Upper lobe of left lung (tissue), 6 donors: Measurements from ENCODE around the gene FNTB. TPM values are rescaled to one million over a fixed set of nuclear protein-coding genes. Genes with fewer than 3 reads are reported as not detected.

Experiments
- ATAC-seq, 2 donors: fragments of 200-7000 bp; cut with Tn5 transposase; one replicate each; pipeline ENCODE4 v1.9.1; 2022; ENCODE audit warnings: mild to moderate bottlenecking in 2 of 2, moderate library complexity in 2 of 2; ENCODE audit not compliant: low FRiP score in 2 of 2
- DNase-seq, 2 donors: peaks; one replicate each; pipeline ENCODE4 v3.0.0-alpha.2; 2019 to 2020
- H3K27ac ChIP-seq, 4 donors: fragments of 200-600 bp; sonication (generic); one replicate each; pipeline ENCODE4 v1.5.1; 2016 to 2019
- H3K27me3 ChIP-seq, 4 donors: fragments of 200-600 bp; sonication (generic); one replicate each; pipeline ENCODE4 v1.5.1; 2017 to 2019
- H3K36me3 ChIP-seq, 4 donors: fragments of 200-600 bp; sonication (generic); one replicate each; pipeline ENCODE4 v1.5.1; 2016 to 2019
- H3K4me1 ChIP-seq, 4 donors: fragments of 200-600 bp; sonication (generic); one replicate each; pipeline ENCODE4 v1.5.1; 2018 to 2019
- H3K4me3 ChIP-seq, 4 donors: fragments of 200-600 bp; sonication (generic); one replicate each; pipeline ENCODE4 v1.5.1; 2017 to 2019; ENCODE audit warnings: mild to moderate bottlenecking in 2 of 4, moderate library complexity in 1 of 4
- H3K9me3 ChIP-seq, 4 donors: fragments of 200-600 bp; sonication (generic); one replicate each; pipeline ENCODE4 v1.5.1; 2018 to 2019
- CTCF ChIP-seq, 6 experiments: fragments of 450-650 bp in 4 of 6; fragments of 200-600 bp in 2 of 6; sonication (generic) in 2 of 6; IDR thresholded peaks; one replicate each; pipeline ENCODE4 v1.5.1; 2016 to 2019; ENCODE audit warnings: antibody characterized with exemption in 6 of 6
- EP300 ChIP-seq, 4 donors: sonication (generic); formaldehyde crosslinking; IDR thresholded peaks; one replicate each; pipeline ENCODE4 v1.5.1; 2017; ENCODE audit warnings: antibody characterized with exemption in 4 of 4, control low read depth in 2 of 4
- POLR2A ChIP-seq, 4 donors: fragments of 450-650 bp; IDR thresholded peaks; one replicate each; pipeline ENCODE4 v1.5.1; 2016 to 2017; ENCODE audit warnings: antibody characterized with exemption in 4 of 4, mild to moderate bottlenecking in 2 of 4
- POLR2AphosphoS5 ChIP-seq, 2 donors: sonication (generic); formaldehyde crosslinking; IDR thresholded peaks; one replicate each; pipeline ENCODE4 v1.5.1; 2017; ENCODE audit warnings: antibody characterized with exemption in 2 of 2
- WGBS, 2 donors: methylation state at CpG; one replicate each; pipeline ENCODE4 v1.1.5; 2017 to 2018; 5-methylcytosine and 5-hydroxymethylcytosine counted together
- small RNA-seq, 4 donors: library from RNA; depleted of rRNA; stranded (forward); fragments of <200 nt; gene quantifications; one replicate each; pipeline ENCODE3, GENCODE V24; 2016
- total RNA-seq, 6 donors: library from RNA; depleted of rRNA in 4 of 6; stranded (reverse); fragments of >200 nt in 4 of 6; gene quantifications; one replicate each; pipeline versions ENCODE4 v1.1.0 to v1.2.1, GENCODE V29; 2016 to 2021
- donor health status: DM: no; HTN: no; CAD: no; lungs with moderate emphysema.
- donor health status: DM: no; HTN: yes; CAD: no; lungs with severe emphysema.

The FNTB gene
- total RNA-seq, 6 donors from 2014 or later = 9.5 to 30.1 (median 16.0) TPM

GRCh38 chr14:65106316-65106715, 119.6 kb downstream of the FNTB start:
- no peak for ATAC-seq
- no peak overlapping the region for H3K4me3 ChIP-seq
- no peak for TF ChIP-seq CTCF (IDR thresholded peaks at IDR 0.05)
- no peak for TF ChIP-seq POLR2AphosphoS5 (IDR thresholded peaks at IDR 0.05)
- TF ChIP-seq EP300 (IDR thresholded peaks at IDR 0.05) = no peak
- TF ChIP-seq POLR2A (IDR thresholded peaks at IDR 0.05) = no peak
- no peaks in the 10 kb centered on the region for H3K27me3 ChIP-seq
- no peak for DNase-seq
- peaks cover 3 to 5% (median 4%) of the 10 kb centered on the region in 4 donors for H3K4me1 ChIP-seq
- 93 to 98% methylated on average over 4 of the region's 4 CpGs for WGBS, 2 donors
- H3K27ac ChIP-seq = no peak overlapping the region
- H3K9me3 ChIP-seq = no peaks in the 10 kb centered on the region
- H3K36me3 ChIP-seq = no peaks in the 10 kb centered on the region

GRCh38 chr14:65106736-65107135, 120.0 kb downstream of the FNTB start:
- 63 to 69% methylated on average over 1 of the region's 1 CpG for WGBS, 2 donors
- DNase-seq = no peak
- no peak overlapping the region for H3K27ac ChIP-seq
- H3K4me1 ChIP-seq = peaks cover 3 to 5% (median 4%) of the 10 kb centered on the region in 4 donors
- no peaks in the 10 kb centered on the region for H3K36me3 ChIP-seq
- H3K4me3 ChIP-seq = no peak overlapping the region
- TF ChIP-seq POLR2AphosphoS5 (IDR thresholded peaks at IDR 0.05) (no peak), CTCF (IDR thresholded peaks at IDR 0.05) (no peak), EP300 (IDR thresholded peaks at IDR 0.05) (no peak), POLR2A (IDR thresholded peaks at IDR 0.05) (no peak)
- H3K27me3 ChIP-seq = no peaks in the 10 kb centered on the region
- no peaks in the 10 kb centered on the region for H3K9me3 ChIP-seq
- no peak for ATAC-seq

GRCh38 chr14:65107200-65107599, 120.5 kb downstream of the FNTB start:
- no peak for ATAC-seq
- no peak overlapping the region for H3K27ac ChIP-seq
- 77 to 80% methylated on average over 1 of the region's 1 CpG for WGBS, 2 donors
- peaks cover 3 to 5% (median 4%) of the 10 kb centered on the region in 4 donors for H3K4me1 ChIP-seq
- H3K4me3 ChIP-seq = no peak overlapping the region
- H3K9me3 ChIP-seq = no peaks in the 10 kb centered on the region
- DNase-seq = no peak
- H3K27me3 ChIP-seq = no peaks in the 10 kb centered on the region
- no peaks in the 10 kb centered on the region for H3K36me3 ChIP-seq
- TF ChIP-seq EP300 (IDR thresholded peaks at IDR 0.05) (no peak), POLR2AphosphoS5 (IDR thresholded peaks at IDR 0.05) (no peak)

GRCh38 chr14:65109357-65109756, 122.7 kb downstream of the FNTB start:
- H3K4me3 ChIP-seq = no peak overlapping the region
- H3K27me3 ChIP-seq = no peaks in the 10 kb centered on the region
- no peaks in the 10 kb centered on the region for H3K9me3 ChIP-seq
- H3K36me3 ChIP-seq = no peaks in the 10 kb centered on the region
- WGBS, 2 donors = 76 to 88% methylated on average over 4 of the region's 4 CpGs
- TF ChIP-seq POLR2AphosphoS5 (IDR thresholded peaks at IDR 0.05) (no peak), POLR2A (IDR thresholded peaks at IDR 0.05) (no peak), EP300 (IDR thresholded peaks at IDR 0.05) (no peak), CTCF (IDR thresholded peaks at IDR 0.05) (no peak)
- no peak for ATAC-seq
- no peak overlapping the region for H3K27ac ChIP-seq
- H3K4me1 ChIP-seq = no peaks in the 10 kb centered on the region
- DNase-seq = no peak

- ATAC-seq = no peak
- TF ChIP-seq EP300 (IDR thresholded peaks at IDR 0.05) (no peak), CTCF (IDR thresholded peaks at IDR 0.05) (no peak), POLR2A (IDR thresholded peaks at IDR 0.05) (no peak), POLR2AphosphoS5 (IDR thresholded peaks at IDR 0.05) (no peak)
- H3K4me3 ChIP-seq = no peak overlapping the region
- no peak for DNase-seq
- H3K27ac ChIP-seq = no peak overlapping the region
- no peaks in the 10 kb centered on the region for H3K36me3 ChIP-seq
- no peaks in the 10 kb centered on the region for H3K9me3 ChIP-seq
- WGBS, 2 donors = 66 to 74% methylated on average over 5 of the region's 5 CpGs
- no peaks in the 10 kb centered on the region for H3K27me3 ChIP-seq
- no peaks in the 10 kb centered on the region for H3K4me1 ChIP-seq
Observed at GRCh38 chr14:65110525-65110924, 123.8 kb downstream of the FNTB start.

Small RNA genes within 50 kb of the gene (small RNA-seq; reads per million reads assigned to genes)
- 0 reads per million in 4 donors for gene MIR4706

Other genes starting within 250 kb of the FNTB start
- gene SPTB, start 107.0 kb upstream of the FNTB start, total RNA-seq = 1 to 10 TPM; 2.1 to 3.3 (median 2.7) TPM
- 10 to 100 TPM; 18.3 to 99.6 (median 49.2) TPM for gene CHURC1, start 72.4 kb upstream of the FNTB start, total RNA-seq
- gene GPX2, start 44.1 kb upstream of the FNTB start, total RNA-seq = 1 to 10 TPM in 5 of 6 donors, under 1 TPM in 1; 0.91 to 9.5 (median 2.2) TPM
- gene RAB15, start 14.6 kb upstream of the FNTB start, total RNA-seq = 10 to 100 TPM; 16.8 to 39.8 (median 22.8) TPM
- 100 to 1,000 TPM in 2 of 6 donors, 10 to 100 TPM in 4; 53.7 to 146 (median 68.2) TPM for gene MAX, start 115.6 kb downstream of the FNTB start, total RNA-seq